K562 (cell line): ENCODE data around the gene LRIF1. TPM values are rescaled to one million over a fixed set of nuclear protein-coding genes. Genes with fewer than 3 reads are reported as not detected.
A peak's percentile ranks its signal among the peaks of the same experiment; 100 is the strongest.

Experiments
- ATAC-seq: fragments of 200-7000 bp; cut with Tn5 transposase; 3 replicates; pipeline ENCODE4 v1.9.1; 2020; ENCODE audit warnings: moderate library complexity
- BruUV-seq: library from RNA; stranded (reverse); fragments of 400-500 nt; replicated peaks from 2 replicates; lab custom pipeline; 2021; lab: Mats Ljungman, UMichigan
- CTCF ChIA-PET: fragments of 300-600 bp; formaldehyde crosslinking; extraction: SDS; loops from one replicate; lab custom pipeline; 2021; ENCODE audit warnings: low intra/inter-chr PET ratio; lab: Yijun Ruan, JAX
- POLR2A ChIA-PET: fragments of 300-600, 350-650 bp; sonication (Branson Sonifier 250); formaldehyde crosslinking; extraction: SDS; loops from one replicate; lab custom pipeline; 2021; ENCODE audit warnings: antibody characterized with exemption, inconsistent platforms; lab: Yijun Ruan, JAX
- DNase-seq, 4 experiments: peaks; one replicate each; pipeline versions ENCODE4 v3.0.0 to v3.0.0-alpha.2; 2011 to 2018; ENCODE audit warnings: low spot score in 3 of 4, mixed read lengths in 3 of 4; ENCODE audit errors: extremely low read depth in 1 of 4
- FAIRE-seq: peaks from 2 replicates; lab custom pipeline; 2011; peaks lifted over from hg19 to GRCh38; lab: Jason Lieb, UNC
- H2AFZ ChIP-seq: 2 replicates; pipeline ENCODE4 v1.6.0; 2011; ENCODE audit warnings: low read depth, low read length, control low read depth, inconsistent platforms
- H3K27ac ChIP-seq: fragments of 200-600 bp; 3 replicates; pipeline ENCODE4 v1.8.0; 2011; ENCODE audit warnings: low read depth, mild to moderate bottlenecking, control low read depth, inconsistent platforms, low read length, moderate library complexity, mixed read lengths; ENCODE audit errors: extremely low read depth
- H3K27me3 ChIP-seq, 2 experiments: fragments of 300-600 bp in 1 of 2; 2 replicates in 1 of 2; 3 replicates in 1 of 2; pipeline versions ENCODE4 v1.6.0 to v1.8.0; 2011; ENCODE audit warnings: inconsistent platforms in 2 of 2, low read length in 2 of 2, mild to moderate bottlenecking in 1 of 2, mixed read lengths in 1 of 2, moderate library complexity in 1 of 2; ENCODE audit not compliant: control insufficient read depth in 2 of 2, insufficient read depth in 2 of 2
- H3K36me3 ChIP-seq: fragments of 300-600 bp; 3 replicates; pipeline ENCODE4 v1.8.0; 2011; ENCODE audit warnings: mild to moderate bottlenecking, low read length, inconsistent platforms; ENCODE audit not compliant: control insufficient read depth, insufficient read depth
- H3K4me1 ChIP-seq, 2 experiments: fragments of 200-600 bp in 1 of 2; replicated peaks in 1 of 2; 2 replicates in 1 of 2; 3 replicates in 1 of 2; pipeline versions ENCODE4 v1.5.1 to v1.8.0; 2011; ENCODE audit warnings: inconsistent platforms in 2 of 2, low read length in 2 of 2, mild to moderate bottlenecking in 1 of 2, mixed read lengths in 1 of 2, moderate library complexity in 1 of 2; ENCODE audit not compliant: control insufficient read depth in 2 of 2, insufficient read depth in 2 of 2
- H3K4me2 ChIP-seq: 2 replicates; pipeline ENCODE4 v1.6.1; 2011; ENCODE audit warnings: low read length, control low read depth, inconsistent platforms, mixed read lengths; ENCODE audit not compliant: insufficient read depth
- H3K4me3 ChIP-seq: fragments of 200-600 bp; sonication (generic), shearing (Covaris generic); 2 replicates; pipeline ENCODE4 v1.5.1; 2016; ENCODE audit warnings: control low read depth, inconsistent platforms
- H3K79me2 ChIP-seq: fragments of 200-600 bp; 3 replicates; pipeline ENCODE4 v1.8.0; 2011; ENCODE audit warnings: low read length, inconsistent platforms; ENCODE audit not compliant: control insufficient read depth, insufficient read depth
- H3K9ac ChIP-seq, 2 experiments: 2 replicates each; pipeline versions ENCODE4 v1.6.0 to v1.6.1; 2011; ENCODE audit warnings: low read depth in 2 of 2, low read length in 2 of 2, control low read depth in 1 of 2, inconsistent platforms in 1 of 2, mild to moderate bottlenecking in 1 of 2, mixed read lengths in 1 of 2; ENCODE audit not compliant: insufficient read depth in 1 of 2
- H3K9me1 ChIP-seq: one replicate; pipeline ENCODE4 v1.6.0; 2011; ENCODE audit warnings: inconsistent platforms, mild to moderate bottlenecking, low read length, moderate library complexity; ENCODE audit not compliant: control insufficient read depth, insufficient read depth
- H3K9me3 ChIP-seq: replicated peaks from 2 replicates; pipeline ENCODE4 v1.5.1; 2011; ENCODE audit warnings: low read depth, low read length, inconsistent platforms; ENCODE audit not compliant: control insufficient read depth, insufficient read depth
- H4K20me1 ChIP-seq: replicated peaks from 2 replicates; pipeline ENCODE4 v1.6.1; 2011; ENCODE audit warnings: low read length, inconsistent platforms, mixed read lengths; ENCODE audit not compliant: control insufficient read depth, insufficient read depth
- ATF7 ChIP-seq: fragments of 450-650 bp; IDR thresholded peaks from 2 replicates; pipeline ENCODE4 v1.7.1; 2014; ENCODE audit warnings: mild to moderate bottlenecking, moderate library complexity
- FOXJ2 ChIP-seq: fragments of 200-800 bp; sonication (Bioruptor generic); IDR thresholded peaks from 2 replicates; pipeline ENCODE4 v1.6.1; 2016; ENCODE audit warnings: missing genetic modification characterization, missing compliant biosample characterization
- GTF2F1 ChIP-seq: IDR thresholded peaks from 2 replicates; pipeline ENCODE4 v1.6.1; 2011; ENCODE audit warnings: low read depth, low read length, improper control_type of control experiment
- JUNB ChIP-seq: fragments of 450-650 bp; formaldehyde crosslinking; conservative IDR thresholded peaks from 2 replicates; pipeline ENCODE4 v1.4.0; 2020; ENCODE audit warnings: mild to moderate bottlenecking
- MCM2 ChIP-seq: fragments of 450-650 bp; IDR thresholded peaks from 2 replicates; pipeline ENCODE4 v1.6.1; 2017; ENCODE audit warnings: low read depth, mild to moderate bottlenecking
- NCOA2 ChIP-seq, 2 experiments: fragments of 450-650 bp; IDR thresholded peaks; 2 replicates each; pipeline ENCODE4 v1.6.1; 2018; ENCODE audit warnings: mild to moderate bottlenecking in 2 of 2, moderate library complexity in 1 of 2; ENCODE audit not compliant: partially characterized antibody in 2 of 2
- POLR3A ChIP-seq: IDR thresholded peaks from 2 replicates; pipeline ENCODE4 v1.6.1; 2011; ENCODE audit warnings: borderline replicate concordance, mild to moderate bottlenecking, moderate library complexity; ENCODE audit not compliant: insufficient read length, insufficient read depth; ENCODE audit errors: extremely low read depth
- SRSF7 ChIP-seq: fragments of 200-400 bp; formaldehyde crosslinking; optimal IDR thresholded peaks from 2 replicates; pipeline ENCODE3; 2017; ENCODE audit warnings: mild to moderate bottlenecking, low read depth, low read length
- TAF15 ChIP-seq: fragments of 200-400 bp; formaldehyde crosslinking; IDR thresholded peaks from 2 replicates; pipeline ENCODE4 v1.6.1; 2017; ENCODE audit warnings: mild to moderate bottlenecking, low read depth, low read length, moderate library complexity
- TCF7 ChIP-seq: sonication (generic); IDR thresholded peaks from 2 replicates; pipeline ENCODE4 v1.6.1; 2016; ENCODE audit warnings: antibody characterized with exemption, borderline replicate concordance
- TFE3 ChIP-seq: fragments of 450-650 bp; formaldehyde crosslinking; IDR thresholded peaks from 2 replicates; pipeline ENCODE4 v1.4.0; 2020; ENCODE audit warnings: mild to moderate bottlenecking, mixed read lengths
- TOE1 ChIP-seq, 2 experiments: fragments of 450-650 bp in 1 of 2; sonication (generic) in 1 of 2; formaldehyde crosslinking in 1 of 2; IDR thresholded peaks; 2 replicates each; pipeline versions ENCODE4 v1.7.1 to v1.8.0; 2016 to 2022; ENCODE audit warnings: borderline replicate concordance in 2 of 2, mild to moderate bottlenecking in 2 of 2, antibody characterized with exemption in 1 of 2, inconsistent platforms in 1 of 2, low read depth in 1 of 2, missing genetic modification reagents in 1 of 2, moderate library complexity in 1 of 2
- WHSC1 ChIP-seq: IDR thresholded peaks from one replicate; pipeline ENCODE4 v1.6.1; 2012; ENCODE audit warnings: low read length, control low read depth, inconsistent platforms
- ZMIZ1 ChIP-seq, 2 experiments: fragments of 150-350 bp in 1 of 2; IDR thresholded peaks; 2 replicates each; pipeline ENCODE4 v1.6.1; 2012 to 2016; ENCODE audit warnings: low read depth in 2 of 2, low read length in 2 of 2, mild to moderate bottlenecking in 1 of 2, moderate library complexity in 1 of 2
- ZNF239 ChIP-seq: fragments of 250-450 bp; sonication (Bioruptor Pico); IDR thresholded peaks from 2 replicates; pipeline ENCODE4 v1.4.0; 2020; ENCODE audit warnings: mild to moderate bottlenecking
- ZNF644 ChIP-seq: fragments of 200-800 bp; sonication (Bioruptor generic); IDR thresholded peaks from 2 replicates; pipeline ENCODE4 v1.6.1; 2016; ENCODE audit warnings: low read depth, missing genetic modification characterization, missing compliant biosample characterization
- WGBS: fragments of 100-300 bp; shearing (Covaris generic); methylation state at CpG from one replicate; pipeline ENCODE4 v1.1.6; 2016; ENCODE audit warnings: low coverage, mixed read lengths; ENCODE audit not compliant: insufficient coverage; ENCODE audit errors: missing lambda C conversion rate; 5-methylcytosine and 5-hydroxymethylcytosine counted together
- in situ Hi-C: fragments of 300-500 bp; cut with MboI; formaldehyde crosslinking; loops from 4 replicates; pipeline ENCODE4 v1.15.0; 2018; ENCODE audit warnings: inconsistent platforms, mixed read lengths
- intact Hi-C: fragments of 100-400 bp; cut with micrococcal nuclease; formaldehyde crosslinking; loops from 2 replicates; pipeline ENCODE4 v1.14.2; 2022
- polyA plus RNA-seq, 8 experiments: library from polyadenylated mRNA; depleted of rRNA in 4 of 8; stranded (reverse) in 5 of 8; unstranded in 3 of 8; fragments of >200 nt; fragmentation: Nextera tagmentation in 2 of 8; fragmentation: Illumina TruSeq in 1 of 8; extraction: Ambion mirVana in 2 of 8; extraction: Trizol in 1 of 8; gene quantifications; 2 replicates each; pipeline versions ENCODE4 v1.2.1 to v1.2.3, GENCODE V29; 2011 to 2014; ENCODE audit warnings: inconsistent platforms in 1 of 8, missing spikeins in 1 of 8
- total RNA-seq, 7 experiments: library from RNA; depleted of rRNA in 6 of 7; stranded (reverse); fragments of >200 nt in 6 of 7; fragmentation: Illumina TruSeq in 2 of 7; extraction: Trizol in 2 of 7; gene quantifications; 2 replicates each; pipeline versions ENCODE4 v1.2.1 to v1.2.3, GENCODE V29; 2011 to 2021; ENCODE audit warnings: low replicate concordance in 1 of 7

Gene LRIF1
- total and polyA plus RNA-seq, 9 of the 15 experiments (the other 6 are each of a cell fraction or from before 2014, with no cell fraction given) = 35.6 to 88.8 (median 74.1) TPM

GRCh38 chr1:110916274-110916668 is 47.5 kb downstream of the LRIF1 start:
- no TSS peak for BruUV-seq
- H3K9me3 ChIP-seq = peaks cover 5% of the 10 kb centered on the region; the same call in 1 of the 2 replicates
- no peaks in the 10 kb centered on the region for H3K27me3 ChIP-seq
- H3K79me2 ChIP-seq = no peaks in the 10 kb centered on the region
- DNase-seq (no peak), ATAC-seq (no peak), FAIRE-seq (no peak)
- CTCF ChIA-PET = no interaction called here
- POLR2A ChIA-PET = no interaction called here
- H2AFZ ChIP-seq = peak overlapping the region; percentile 85
- WGBS = 2% methylated on average over 2 of the region's 2 CpGs
- no peak overlapping the region for H3K4me2 ChIP-seq
- H3K4me1 ChIP-seq = peaks cover 5 to 23% of the 10 kb centered on the region in 2 experiments; a peak in 4 of 5 replicates
- H3K9me1 ChIP-seq = no peaks in the 10 kb centered on the region
- H3K36me3 ChIP-seq = no peaks in the 10 kb centered on the region
- H3K4me3 ChIP-seq = no peak overlapping the region
- in situ Hi-C loops = no loop called here
- intact Hi-C loops = loop anchor here (2.0 kb wide), 1 partner anchor 47 kb away; the partner anchor contains the start of gene LRIF1
- peak overlapping the region; percentile 88; the same call in 2 of the 3 replicates for H3K27ac ChIP-seq
- no peaks in the 10 kb centered on the region for H4K20me1 ChIP-seq
- H3K9ac ChIP-seq = peak overlapping the region in 1 of 2 experiments; percentile 75; a peak in 2 of 4 replicates
- TF ChIP-seq ATF7 = no peak
- no peak for TF ChIP-seq ZNF239 (CRISPR knock-in tag)
- TF ChIP-seq ZNF644 (tag) = 0 out of 2 replicates have a peak, but pooled peaks have one; percentile 31
- TF ChIP-seq GTF2F1 = no peak
- peak; percentile 24 to 25 for TF ChIP-seq NCOA2 (IDR thresholded peaks at IDR 0.05; ENCODE audit: partially characterized antibody in 2 of 2)
- no peak for TF ChIP-seq TAF15
- TF ChIP-seq SRSF7 = no peak
- no peak for TF ChIP-seq ZMIZ1 (IDR thresholded peaks at IDR 0.05; ENCODE audit: low read depth in 2 of 2, low read length in 2 of 2)
- TF ChIP-seq MCM2 = no peak
- no peak for TF ChIP-seq FOXJ2 (tag)
- TF ChIP-seq TCF7 = no peak
- TF ChIP-seq TOE1 (IDR thresholded peaks at IDR 0.05; ENCODE audit: borderline replicate concordance) = no peak
- TF ChIP-seq TOE1 (CRISPR knock-in tag; IDR thresholded peaks at IDR 0.05; ENCODE audit: borderline replicate concordance, low read depth) = no peak
- TF ChIP-seq TFE3 = no peak
- TF ChIP-seq JUNB (CRISPR knock-in tag) = no peak
- TF ChIP-seq POLR3A = no peak
- TF ChIP-seq WHSC1 = no peak
